Measurements from ENCODE around the gene NDUFB7.
"Not testable (repeated sequence)": the region's sequence is repeated elsewhere in the genome, so short reads cannot be mapped to it uniquely, and the experiment has no call there.

The NDUFB7 gene

DNA sequence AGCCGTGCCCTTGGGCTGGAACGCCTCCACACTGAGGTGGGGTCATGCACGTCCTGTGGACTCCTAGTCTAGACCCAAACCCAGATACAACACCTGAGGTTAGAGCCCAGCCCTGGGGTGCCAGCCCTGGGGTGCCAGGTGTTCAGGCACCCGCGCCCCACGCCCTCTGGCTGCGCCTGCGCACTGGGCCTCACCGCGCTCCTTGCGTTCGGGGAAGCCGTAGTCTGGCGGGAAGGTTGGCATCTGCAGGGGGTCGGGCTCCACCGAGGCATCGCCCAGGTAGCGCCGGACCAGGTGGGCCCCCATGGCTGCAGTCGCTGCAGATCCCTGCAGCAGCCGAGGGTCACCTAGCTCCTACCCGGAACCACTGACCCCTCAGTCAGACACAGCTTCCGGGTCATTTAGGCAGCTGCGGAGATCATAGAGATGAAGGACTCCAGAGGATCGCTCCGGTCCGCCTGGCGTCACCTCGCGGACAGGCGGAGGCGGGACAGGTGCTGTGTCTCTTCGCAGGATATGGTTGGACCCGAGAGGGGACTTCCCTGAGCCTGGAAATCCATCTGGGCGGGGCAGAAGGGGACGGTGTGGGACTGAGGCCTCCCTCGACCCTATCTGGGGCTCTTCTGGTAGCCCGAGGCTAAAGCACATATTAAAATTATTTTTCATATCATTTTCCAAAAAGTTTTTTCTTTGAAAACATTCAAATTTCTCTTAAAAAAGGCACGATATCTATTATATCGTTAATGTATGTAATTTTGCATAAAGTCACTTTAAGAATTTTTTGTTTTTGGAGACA, at the start of gene NDUFB7:
Gene NDUFB7, minus strand, starts transcription at position 372 of the 796 bp plus-strand sequence. Its CDS starts 66 bp downstream, at position 306.
- peak; percentile 94 for DNase-seq (ENCODE audit: low read depth)

DNA sequence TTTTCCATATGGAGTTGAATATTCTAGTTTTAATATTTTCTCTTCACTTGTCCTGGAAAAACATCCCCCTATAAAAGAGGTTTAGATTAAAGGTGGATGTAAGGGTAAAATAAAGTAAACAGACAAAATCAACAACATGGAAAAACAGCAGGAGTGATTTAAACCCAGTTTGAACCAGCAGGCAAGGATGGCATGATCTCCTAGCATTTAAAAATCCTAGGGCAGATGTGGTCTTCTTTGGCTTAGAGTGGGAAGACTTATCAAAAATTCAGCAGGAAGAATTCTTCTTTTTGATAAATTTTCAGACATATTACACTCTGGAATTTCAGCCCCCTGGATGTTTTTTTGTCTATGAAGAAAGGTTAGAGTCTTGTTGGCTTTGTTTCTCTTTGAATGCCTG, 47.5 kb upstream of the NDUFB7 start:
- no peak for DNase-seq (ENCODE audit: low read depth)

DNA sequence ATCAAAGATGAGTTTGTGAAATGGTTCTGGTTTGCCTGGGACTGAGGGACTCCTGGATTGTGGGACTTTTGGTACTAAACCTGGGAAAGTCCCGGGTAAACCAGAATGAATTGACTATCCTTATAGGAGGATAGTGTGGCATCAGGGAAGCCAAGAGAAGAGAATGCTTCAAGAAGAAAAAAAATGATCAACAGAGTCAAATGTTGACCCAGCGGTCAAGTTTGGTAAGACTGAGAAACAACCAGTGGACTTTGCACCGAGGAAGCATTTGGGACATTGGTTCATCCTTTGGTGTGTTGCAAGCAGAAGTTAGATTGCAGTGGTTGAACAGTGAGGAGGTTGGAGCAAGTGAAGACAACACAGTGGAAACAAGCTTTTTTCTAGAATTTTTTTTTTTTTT, 44.5 kb upstream of the NDUFB7 start:
- no peak for DNase-seq (ENCODE audit: low read depth)

GRCh38 chr19:14615623-14616022, 43.8 kb upstream of the NDUFB7 start:
- DNase-seq (ENCODE audit: low read depth): no peak

- DNase-seq (ENCODE audit: low read depth): no peak
Observed at GRCh38 chr19:14614099-14614412, 42.2 kb upstream of the NDUFB7 start.

GRCh38 chr19:14613399-14614098, 41.7 kb upstream of the NDUFB7 start:
- not testable (repeated sequence) for DNase-seq (ENCODE audit: low read depth)

- DNase-seq (ENCODE audit: low read depth): no peak
Observed at GRCh38 chr19:14612657-14613056, 40.8 kb upstream of the NDUFB7 start.

DNA sequence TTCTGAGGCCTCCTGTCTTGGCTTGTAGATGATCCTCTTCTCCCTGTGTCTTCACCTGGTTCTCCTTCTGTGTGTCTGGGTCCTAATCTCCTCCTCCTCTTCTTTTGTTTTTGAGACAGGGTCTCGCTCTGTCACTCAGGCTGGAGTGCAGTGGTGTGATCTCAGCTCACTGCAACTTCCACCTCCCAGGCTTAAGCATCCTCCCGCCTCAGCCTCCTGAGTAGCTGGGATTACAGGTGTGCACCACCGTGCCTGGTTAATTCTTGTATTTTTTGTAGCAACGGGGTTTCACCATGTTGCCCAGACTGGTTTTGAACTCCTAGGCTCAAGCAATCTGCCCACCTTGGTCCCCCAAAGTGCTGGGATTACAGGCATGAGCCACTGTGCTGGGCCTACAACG, 40.4 kb upstream of the NDUFB7 start:
- DNase-seq (ENCODE audit: low read depth): not testable (repeated sequence)

DNA sequence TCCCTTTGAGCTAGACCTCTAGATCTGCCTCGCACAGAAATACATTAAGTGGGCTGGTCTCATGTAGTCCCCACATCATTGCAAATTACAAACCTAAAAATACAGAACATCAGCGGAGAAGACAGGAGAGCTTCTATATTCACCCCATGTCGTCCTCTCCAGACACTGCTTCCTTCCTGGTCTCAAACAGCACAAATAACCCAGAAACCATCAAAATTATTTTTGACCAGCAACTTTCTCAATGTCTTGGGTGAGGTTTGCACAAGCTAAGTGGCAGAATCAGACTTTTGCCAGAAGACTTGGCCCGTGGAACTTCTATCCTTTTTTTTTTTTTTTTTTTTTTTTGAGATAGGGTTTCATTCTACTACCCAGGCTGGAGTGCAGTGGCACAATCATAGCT, 39.2 kb upstream of the NDUFB7 start:
- DNase-seq (ENCODE audit: low read depth): no peak

DNA sequence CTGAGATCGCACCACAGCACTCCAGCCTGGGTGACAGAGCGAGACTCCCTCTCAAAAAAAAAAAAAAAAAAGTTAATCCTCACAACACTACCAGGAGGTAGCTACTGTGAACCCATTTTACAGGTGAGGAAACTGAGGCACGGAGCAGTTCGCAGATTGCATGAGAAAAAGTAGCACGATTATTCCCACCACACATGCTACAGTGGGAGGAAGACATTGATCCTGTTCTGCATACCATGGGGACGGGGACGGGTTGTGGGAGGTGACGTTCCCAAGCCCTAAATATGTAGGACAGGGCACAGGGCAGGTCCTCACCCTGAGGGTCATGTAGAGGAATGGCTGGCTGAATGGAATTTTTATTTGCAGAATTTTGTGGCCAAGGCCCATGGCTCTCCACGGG, 34.8 kb upstream of the NDUFB7 start:
- no peak for DNase-seq (ENCODE audit: low read depth)

- DNase-seq (ENCODE audit: low read depth): no peak
Observed at GRCh38 chr19:14603990-14604387, 32.1 kb upstream of the NDUFB7 start.

DNA sequence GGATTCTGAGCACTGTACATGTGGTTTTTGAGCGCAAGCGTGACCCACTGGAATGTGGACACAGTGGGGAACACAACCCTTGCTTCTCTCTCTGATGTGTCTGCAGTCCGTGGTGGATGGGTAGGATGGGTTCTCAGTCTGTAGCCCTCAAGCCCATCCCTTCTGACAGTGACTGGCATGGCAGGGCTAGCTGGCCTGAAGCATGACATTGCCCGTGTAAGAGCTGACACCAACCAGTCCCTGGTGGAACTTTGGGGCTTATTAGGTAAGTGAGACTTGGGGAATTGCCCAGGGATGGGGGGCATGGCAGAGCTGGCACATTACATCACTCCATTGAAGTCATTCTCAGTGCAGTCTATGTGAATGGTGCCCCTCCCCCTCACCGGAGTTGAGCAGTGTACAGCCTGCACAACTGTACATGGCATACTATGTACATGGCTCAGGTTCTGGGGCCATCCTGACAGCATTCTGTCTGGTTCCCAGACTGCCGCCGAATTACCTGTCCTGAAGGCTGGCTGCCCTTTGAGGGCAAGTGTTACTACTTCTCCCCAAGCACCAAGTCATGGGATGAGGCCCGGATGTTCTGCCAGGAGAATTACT, 27.8 kb upstream of the NDUFB7 start:
- DNase-seq (ENCODE audit: low read depth): no peak

GRCh38 chr19:14595558-14595957, 23.7 kb upstream of the NDUFB7 start:
- no peak for DNase-seq (ENCODE audit: low read depth)

DNA sequence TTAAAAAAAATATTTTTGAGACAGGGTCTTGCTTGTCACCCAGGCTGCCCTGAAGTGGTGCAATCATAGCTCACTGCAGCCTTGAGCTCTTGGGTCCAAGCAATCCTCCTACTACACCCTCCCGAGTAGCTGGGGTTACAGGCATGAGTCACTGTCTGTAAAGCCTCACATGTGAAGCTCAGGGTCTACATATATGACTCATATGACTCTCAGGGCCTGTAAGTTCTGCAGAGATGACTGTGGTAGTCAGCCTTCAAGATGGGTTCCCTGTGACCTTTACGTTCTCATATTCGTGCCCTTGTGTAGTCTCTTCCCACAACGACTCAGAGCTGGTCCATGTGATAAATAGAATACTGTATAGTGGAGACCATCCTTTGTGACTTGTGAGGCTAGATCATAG, 17.6 kb upstream of the NDUFB7 start:
- not testable (repeated sequence) for DNase-seq (ENCODE audit: low read depth)

GRCh38 chr19:14585187-14585586, 13.3 kb upstream of the NDUFB7 start:
- DNase-seq (ENCODE audit: low read depth): peak; percentile 37

DNA sequence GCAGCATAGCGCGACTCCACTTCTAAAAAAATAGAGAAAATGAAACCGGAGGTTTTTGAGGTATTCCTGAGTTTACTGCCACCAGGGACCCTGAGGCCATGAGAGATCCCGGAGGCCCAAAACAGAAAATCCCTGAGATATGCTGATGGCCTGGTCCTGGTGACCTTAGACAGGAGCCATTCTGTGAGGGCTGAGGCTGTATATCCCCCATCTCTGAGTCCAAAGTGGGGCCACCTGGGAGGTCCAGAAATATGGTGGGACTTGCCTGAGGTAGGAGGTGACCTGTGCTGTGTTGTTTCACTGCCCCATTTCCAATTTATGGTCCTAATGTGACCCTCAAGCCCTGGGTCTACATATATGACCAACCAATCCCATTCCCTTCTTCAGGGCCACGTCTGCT, 12.5 kb upstream of the NDUFB7 start:
- not testable (repeated sequence) for DNase-seq (ENCODE audit: low read depth)

- DNase-seq (ENCODE audit: low read depth): no peak
Observed at GRCh38 chr19:14582894-14583340, 11.1 kb upstream of the NDUFB7 start, which contains the start of gene CLEC17A. TSS of gene CLEC17A (plus strand) at chr19:14583084. CDS start at chr19:14583161, 77 bp downstream.

GRCh38 chr19:14580623-14581237, 8.9 kb upstream of the NDUFB7 start:
- DNase-seq (ENCODE audit: low read depth): no peak

DNA sequence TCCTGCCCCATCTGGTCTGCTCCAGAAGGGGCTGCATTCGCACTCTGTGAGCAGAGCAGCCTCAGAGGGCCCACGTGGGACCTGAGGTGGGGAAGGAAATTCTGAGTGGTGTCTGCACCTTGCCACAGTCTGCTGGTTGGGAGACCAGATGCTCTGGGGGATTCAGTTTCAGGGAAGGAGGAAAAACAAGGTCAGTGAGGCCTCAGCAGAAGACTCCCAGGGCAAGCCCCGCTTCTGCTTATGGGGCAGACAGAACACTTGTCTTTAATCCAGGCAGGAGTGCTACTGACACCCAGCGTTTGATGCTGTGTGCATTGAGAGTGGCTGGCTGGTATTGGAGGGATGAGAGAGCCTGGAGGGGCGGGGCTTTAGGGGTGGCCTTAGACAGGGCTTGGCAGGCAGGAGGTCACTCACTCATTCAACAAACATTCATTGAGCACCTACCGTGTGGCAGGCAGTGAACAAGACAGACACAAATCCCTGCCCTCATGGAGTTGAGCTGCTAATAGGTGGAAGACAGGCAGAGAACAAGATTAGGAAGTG, 6.1 kb upstream of the NDUFB7 start:
- no peak for DNase-seq (ENCODE audit: low read depth)

GRCh38 chr19:14577264-14577663, 5.4 kb upstream of the NDUFB7 start:
- no peak for DNase-seq (ENCODE audit: low read depth)

DNA sequence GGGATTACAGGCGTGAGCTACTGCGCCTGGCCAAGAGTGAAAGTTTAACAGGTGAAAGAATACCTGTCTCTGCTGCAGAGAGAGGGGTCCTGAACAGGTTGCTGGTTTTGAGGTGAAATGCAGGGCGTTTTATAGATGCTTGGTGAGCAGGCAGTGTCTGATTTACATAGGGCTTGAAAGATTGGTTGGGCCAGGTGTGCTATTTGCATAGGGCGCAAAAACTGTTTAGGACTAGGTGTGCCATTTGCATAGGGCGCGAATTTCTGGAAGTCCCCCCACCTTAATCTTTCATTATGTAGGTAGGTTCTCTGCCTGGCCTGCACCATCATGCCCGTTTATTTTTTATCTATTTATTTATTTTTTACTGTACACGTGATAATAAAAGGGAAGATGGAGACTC, 4.5 kb upstream of the NDUFB7 start:
- DNase-seq (ENCODE audit: low read depth): no peak

DNA sequence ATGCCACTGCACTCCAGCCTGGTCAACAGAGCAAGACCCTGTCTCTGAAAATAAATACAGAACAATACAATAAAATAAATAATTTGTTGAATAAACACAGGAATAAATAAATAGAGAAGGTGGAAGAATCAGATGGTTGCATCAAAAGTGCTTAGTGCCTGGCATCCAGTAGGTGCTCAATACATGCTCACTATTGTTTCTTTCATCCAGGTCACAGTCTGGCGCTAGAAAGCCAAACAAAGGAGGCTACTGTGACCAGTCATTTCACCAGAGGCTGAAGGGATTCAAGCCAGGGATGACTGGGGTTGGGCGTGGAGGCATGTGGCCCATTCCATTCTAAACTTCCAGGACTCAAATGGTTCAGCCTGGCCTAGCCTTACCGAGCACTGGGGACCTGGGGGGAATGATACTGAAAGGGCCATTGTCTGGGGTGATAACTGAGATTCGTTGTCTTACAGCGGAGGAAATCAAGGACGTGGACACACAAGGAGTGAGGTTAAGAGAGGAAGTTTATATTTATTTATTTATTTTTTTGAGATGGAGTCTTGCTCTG, 3.6 kb upstream of the NDUFB7 start:
- DNase-seq (ENCODE audit: low read depth): no peak

Measured in amniotic epithelial cell (primary cell).